ENCODE data around the gene GPC6.

GRCh38 chr13:93685900-93686299 is 459.3 kb downstream of the GPC6 start:
- TF ChIP-seq, protein P1, sequence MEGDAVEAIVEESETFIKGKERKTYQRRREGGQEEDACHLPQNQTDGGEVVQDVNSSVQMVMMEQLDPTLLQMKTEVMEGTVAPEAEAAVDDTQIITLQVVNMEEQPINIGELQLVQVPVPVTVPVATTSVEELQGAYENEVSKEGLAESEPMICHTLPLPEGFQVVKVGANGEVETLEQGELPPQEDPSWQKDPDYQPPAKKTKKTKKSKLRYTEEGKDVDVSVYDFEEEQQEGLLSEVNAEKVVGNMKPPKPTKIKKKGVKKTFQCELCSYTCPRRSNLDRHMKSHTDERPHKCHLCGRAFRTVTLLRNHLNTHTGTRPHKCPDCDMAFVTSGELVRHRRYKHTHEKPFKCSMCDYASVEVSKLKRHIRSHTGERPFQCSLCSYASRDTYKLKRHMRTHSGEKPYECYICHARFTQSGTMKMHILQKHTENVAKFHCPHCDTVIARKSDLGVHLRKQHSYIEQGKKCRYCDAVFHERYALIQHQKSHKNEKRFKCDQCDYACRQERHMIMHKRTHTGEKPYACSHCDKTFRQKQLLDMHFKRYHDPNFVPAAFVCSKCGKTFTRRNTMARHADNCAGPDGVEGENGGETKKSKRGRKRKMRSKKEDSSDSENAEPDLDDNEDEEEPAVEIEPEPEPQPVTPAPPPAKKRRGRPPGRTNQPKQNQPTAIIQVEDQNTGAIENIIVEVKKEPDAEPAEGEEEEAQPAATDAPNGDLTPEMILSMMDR (IDR thresholded peaks at IDR 0.05) = no peak
- no peak for TF ChIP-seq POLR2A (IDR thresholded peaks at IDR 0.05)

Measured in vagina (tissue), 2 donors.